ENCODE measurements around the gene SSTR5.

Gene SSTR5

DNA sequence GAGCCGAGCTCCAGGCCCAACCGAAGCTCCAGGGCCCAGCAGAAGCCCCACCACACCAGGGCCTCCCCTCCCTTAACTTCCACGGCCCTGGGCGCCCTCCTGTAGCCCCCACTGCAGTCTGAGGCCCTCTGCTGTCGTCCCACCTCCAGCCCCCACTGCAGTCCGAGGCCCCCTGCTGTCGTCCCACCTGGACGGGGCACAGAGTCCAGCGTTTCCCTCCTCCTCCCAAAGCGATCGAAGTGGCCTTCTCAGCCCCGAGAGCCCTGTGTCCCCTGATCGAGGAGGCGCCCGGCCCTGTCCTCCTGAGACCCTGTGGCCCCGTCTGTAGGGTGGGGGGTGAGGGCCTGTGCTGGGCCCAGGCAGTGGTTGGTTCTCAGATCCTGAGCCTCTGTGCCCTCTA lies 54.6 kb downstream of the SSTR5 start:
- DNase-seq: no peak

DNA sequence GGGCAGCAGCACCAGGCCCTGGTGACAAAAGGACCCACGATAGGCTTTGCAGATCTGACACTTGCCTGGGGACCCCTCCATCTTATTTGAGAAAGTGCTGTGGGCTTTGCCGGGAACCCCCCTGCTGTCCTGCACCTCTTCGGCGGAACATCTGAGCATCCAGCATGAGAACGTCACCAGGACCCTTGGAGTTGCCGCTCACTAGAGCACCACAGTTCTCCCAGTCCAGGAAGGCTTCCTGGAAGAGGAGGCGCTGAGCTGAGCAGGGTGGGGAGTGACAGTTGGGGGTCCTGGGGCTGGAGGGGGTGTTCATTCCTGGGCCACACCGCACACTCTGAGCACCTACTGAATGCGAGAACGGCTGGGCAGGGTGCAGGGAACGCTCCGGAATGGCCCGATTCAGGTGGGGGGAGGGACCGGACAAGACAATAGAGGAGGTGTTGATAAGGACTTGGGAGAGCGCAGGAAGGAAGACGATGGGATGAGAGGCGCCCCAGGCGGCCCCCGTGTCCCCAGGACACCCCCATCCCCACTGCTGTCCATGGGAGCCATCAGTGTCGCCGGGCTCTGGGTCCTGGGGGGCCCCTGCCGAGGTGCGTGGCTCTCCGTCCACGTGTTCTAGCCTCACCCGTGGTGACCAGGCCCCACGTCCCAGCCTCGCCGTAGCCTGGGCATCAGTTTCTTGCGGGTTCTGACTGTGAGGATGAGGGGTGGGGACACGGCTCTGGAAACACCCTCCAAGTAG lies 55.6 kb downstream of the SSTR5 start:
- no peak for DNase-seq

DNA sequence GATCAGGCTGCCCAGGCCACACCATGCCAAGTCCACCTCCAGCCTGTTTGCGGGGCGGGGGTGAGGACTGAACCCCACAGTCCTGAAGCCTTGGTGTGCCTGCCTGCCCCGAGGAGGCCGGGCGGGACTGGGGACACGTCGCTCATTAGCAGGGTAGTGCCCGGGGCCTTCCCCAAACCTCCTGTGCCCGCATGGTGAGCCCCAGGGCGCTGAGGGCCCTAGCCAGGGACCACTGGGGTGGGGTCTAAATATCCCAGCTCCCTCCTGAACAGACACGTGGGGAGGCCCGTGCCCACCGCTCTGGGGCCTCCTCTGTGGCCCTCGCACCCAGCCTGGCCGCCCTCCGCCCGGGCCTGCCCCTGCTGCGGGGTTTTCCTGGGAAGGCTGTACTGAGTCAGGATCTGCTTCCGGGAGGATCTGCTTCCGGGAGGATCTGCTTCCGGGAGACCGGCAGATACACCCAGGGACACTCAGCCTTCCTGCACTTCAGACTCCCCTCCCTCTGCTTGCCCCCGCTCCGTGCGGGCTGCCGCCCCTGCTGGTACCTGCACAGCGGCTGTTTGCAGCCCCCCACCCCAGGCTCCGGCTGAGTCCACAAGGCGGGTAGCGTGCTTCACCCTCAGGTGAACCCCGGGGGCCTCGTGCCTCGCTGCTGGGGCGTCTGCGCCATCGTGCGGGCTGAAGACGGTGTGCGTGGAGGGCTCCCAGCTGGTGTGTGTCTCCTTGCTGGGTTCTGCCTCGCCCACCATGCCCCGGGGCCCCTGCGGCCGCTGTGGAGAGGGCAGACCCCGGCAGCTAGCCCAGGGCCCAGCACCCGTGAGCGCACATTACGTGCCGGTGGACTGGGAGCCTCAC lies 56.8 kb downstream of the SSTR5 start:
- no peak for DNase-seq

DNA sequence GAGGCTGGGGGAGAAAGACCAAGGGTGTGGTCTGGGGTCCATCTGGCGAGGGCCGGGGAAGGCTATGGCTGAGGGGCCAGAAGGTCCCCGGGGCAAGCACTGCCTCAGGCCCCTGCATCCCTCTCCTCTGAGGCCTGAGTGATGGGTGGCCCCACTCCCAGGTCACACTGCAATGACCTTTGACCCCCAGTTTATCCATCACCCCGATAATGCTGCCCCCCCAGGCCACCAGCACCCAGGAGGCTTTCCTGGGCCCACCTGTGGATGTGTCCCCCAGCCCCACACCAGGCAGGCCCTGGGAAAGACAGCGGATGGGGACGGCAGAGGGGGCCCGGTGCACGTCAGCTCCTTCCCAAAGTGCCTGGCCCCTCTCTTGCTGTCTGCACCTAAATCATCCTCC lies 57.8 kb downstream of the SSTR5 start:
- DNase-seq: no peak
